HG03060 (cell line): ENCODE measurements around the gene ARHGEF37.

Experiments
- ATAC-seq: cut with Tn5 transposase; IDR thresholded peaks from one replicate; pipeline ENCODE4 v1.9.1; 2021; ENCODE audit warnings: low read depth, moderate number of reproducible peaks; ENCODE audit not compliant: unreplicated experiment

Gene ARHGEF37

GRCh38 chr5:149598966-149599365 is 17.7 kb downstream of the ARHGEF37 start:
- no peak for ATAC-seq

GRCh38 chr5:149599375-149599774 is 18.1 kb downstream of the ARHGEF37 start:
- no peak for ATAC-seq

GRCh38 chr5:149600932-149601331 is 19.6 kb downstream of the ARHGEF37 start:
- ATAC-seq: no peak

GRCh38 chr5:149603210-149603609 is 21.9 kb downstream of the ARHGEF37 start:
- no peak for ATAC-seq

GRCh38 chr5:149603920-149604319 is 22.6 kb downstream of the ARHGEF37 start:
- no peak for ATAC-seq

- no peak for ATAC-seq
These were observed 23.0 kb downstream of the ARHGEF37 start for GRCh38 chr5:149604321-149604720.

GRCh38 chr5:149605354-149605997 is 24.2 kb downstream of the ARHGEF37 start:
- no peak for ATAC-seq

GRCh38 chr5:149605998-149606724 is 24.9 kb downstream of the ARHGEF37 start:
- peak; percentile 88 for ATAC-seq

- ATAC-seq: no peak
These were observed 27.7 kb downstream of the ARHGEF37 start for GRCh38 chr5:149608936-149609545.

GRCh38 chr5:149609640-149610219 is 28.4 kb downstream of the ARHGEF37 start:
- no peak for ATAC-seq

GRCh38 chr5:149610589-149611255 is 29.4 kb downstream of the ARHGEF37 start:
- no peak for ATAC-seq

GRCh38 chr5:149611326-149611725 is 30.0 kb downstream of the ARHGEF37 start:
- no peak for ATAC-seq

- no peak for ATAC-seq
These were observed 33.0 kb downstream of the ARHGEF37 start for GRCh38 chr5:149614034-149614907.

GRCh38 chr5:149615976-149616375 is 34.7 kb downstream of the ARHGEF37 start:
- no peak for ATAC-seq

- no peak for ATAC-seq
These were observed 35.5 kb downstream of the ARHGEF37 start for GRCh38 chr5:149616727-149617285.

- ATAC-seq: no peak
These were observed 36.5 kb downstream of the ARHGEF37 start for GRCh38 chr5:149617760-149618306.

GRCh38 chr5:149618581-149619248 is 37.4 kb downstream of the ARHGEF37 start:
- ATAC-seq: peak; percentile 35

GRCh38 chr5:149621415-149622098 is 40.3 kb downstream of the ARHGEF37 start:
- no peak for ATAC-seq
